ENCODE measurements around the gene NPM3. TPM values are rescaled to one million over a fixed set of nuclear protein-coding genes. Genes with fewer than 3 reads are reported as not detected.

Gene NPM3
- total and polyA plus RNA-seq, 2 of the 8 experiments (the other 6 are each of a cell fraction or from before 2014, with no cell fraction given) = 127 to 175 TPM

- ChIA-PET CTCF (ENCODE audit: partially characterized antibody) (interaction anchor here (0.6 to 1.4 kb wide), 6 partner anchors 14 to 157 kb away, joined by 3 to 7 read pairs (median 4); no protein-coding TSS in a partner anchor), POLR2A (ENCODE audit: partially characterized antibody) (no interaction called here)
- H3K36me3 ChIP-seq (ENCODE audit: control insufficient read depth in 2 of 4, insufficient read depth in 4 of 4, low read length in 3 of 4) = no peaks in the 10 kb centered on the region
- 93% methylated on average over 6 of the region's 6 CpGs; no CpG with 5 or more reads in 1 of the 2 experiments for WGBS, 2 experiments (ENCODE audit: extremely low coverage in 1 of 2, insufficient coverage in 1 of 2, insufficient read length in 1 of 2, insufficient replicate concordance in 2 of 2, low coverage in 1 of 2, low lambda C conversion rate in 2 of 2, missing lambda C conversion rate in 1 of 2)
- no peak overlapping the region for H2BK20ac ChIP-seq (ENCODE audit: low read length)
- no peak for DNase-seq (ENCODE audit: low read depth in 1 of 2, low spot score in 2 of 2)
- no peak overlapping the region for H3K56ac ChIP-seq (replicated peaks; ENCODE audit: insufficient read length, low read depth, low read length)
- H3K4ac ChIP-seq (replicated peaks; ENCODE audit: insufficient read length, low read depth, low read length) = no peak overlapping the region
- no peak overlapping the region for H3K23ac ChIP-seq (ENCODE audit: insufficient read length)
- H3K14ac ChIP-seq (ENCODE audit: insufficient read length) = no peak overlapping the region
- H3K4me1 ChIP-seq (replicated peaks in 1 of 4; ENCODE audit: control insufficient read depth in 3 of 4, insufficient read depth in 4 of 4, low read length in 3 of 4) = peaks cover 0 to 4% (median 1%) of the 10 kb centered on the region in 4 experiments; a peak in 3 of 7 replicates
- H3K9me3 ChIP-seq (ENCODE audit: insufficient read depth in 2 of 2, low read depth in 1 of 2, low read length in 1 of 2) = no peaks in the 10 kb centered on the region
- H3K9ac ChIP-seq (replicated peaks in 1 of 4; ENCODE audit: extremely low read depth in 1 of 4, low read depth in 3 of 4, low read length in 3 of 4) = no peak overlapping the region
- H3K23me2 ChIP-seq (ENCODE audit: low read depth, low read length) = no peaks in the 10 kb centered on the region
- no peak overlapping the region for H3K18ac ChIP-seq (ENCODE audit: extremely low read depth, low read length)
- no peaks in the 10 kb centered on the region for H3K79me1 ChIP-seq (ENCODE audit: low read depth, low read length)
- H4K20me1 ChIP-seq (replicated peaks in 1 of 2; ENCODE audit: control insufficient read depth in 1 of 2, insufficient read depth in 2 of 2, low read length in 2 of 2) = no peaks in the 10 kb centered on the region
- FAIRE-seq = no peak
- no peak overlapping the region for H2AFZ ChIP-seq (ENCODE audit: low read length)
- H3K4me2 ChIP-seq (ENCODE audit: insufficient read depth in 1 of 2, low read depth in 2 of 2, low read length in 2 of 2) = no peak overlapping the region
- no peak overlapping the region for H2BK12ac ChIP-seq (ENCODE audit: low read depth, low read length)
- H2BK5ac ChIP-seq (ENCODE audit: low read depth, low read length) = no peak overlapping the region
- H4K91ac ChIP-seq (replicated peaks; ENCODE audit: insufficient read length, low read length) = no peak overlapping the region
- H4K8ac ChIP-seq (ENCODE audit: extremely low read depth, insufficient read depth, low read length) = no peak overlapping the region
- no peaks in the 10 kb centered on the region for H3K79me2 ChIP-seq (ENCODE audit: control insufficient read depth in 1 of 2, insufficient read depth in 2 of 2, low read length in 2 of 2)
- peaks cover 0 to 4% (median 2%) of the 10 kb centered on the region in 4 experiments; a peak in 4 of 7 replicates for H3K27me3 ChIP-seq (replicated peaks in 1 of 4; ENCODE audit: control insufficient read depth in 3 of 4, extremely low read depth in 1 of 4, insufficient read depth in 3 of 4, low read length in 3 of 4)
- H2BK120ac ChIP-seq (replicated peaks; ENCODE audit: low read depth, low read length) = no peak overlapping the region
- no peak overlapping the region for H3K27ac ChIP-seq (ENCODE audit: low read depth, low read length)
- no peak overlapping the region for H2BK15ac ChIP-seq (ENCODE audit: low read length)
- no peak overlapping the region for H3K4me3 ChIP-seq (ENCODE audit: extremely low read depth in 1 of 4, insufficient read depth in 2 of 4, low read depth in 3 of 4, low read length in 4 of 4)
- H4K5ac ChIP-seq (ENCODE audit: insufficient read length, low read depth, low read length) = no peak overlapping the region
- no peak overlapping the region for H2AK5ac ChIP-seq (ENCODE audit: low read depth, low read length)
- no peak for TF ChIP-seq RBBP5 (IDR thresholded peaks at IDR 0.05; ENCODE audit: borderline replicate concordance, low read depth, low read length)
- TF ChIP-seq NANOG (IDR thresholded peaks at IDR 0.05; ENCODE audit: insufficient read depth, low read depth, low read length, poor library complexity, severe bottlenecking) = no peak
- TF ChIP-seq CBX8 (IDR thresholded peaks at IDR 0.05; ENCODE audit: borderline replicate concordance, low read depth, low read length) = no peak
- no peak for TF ChIP-seq KDM1A (IDR thresholded peaks at IDR 0.05; ENCODE audit: borderline replicate concordance, low read length)
- no peak for TF ChIP-seq BACH1 (IDR thresholded peaks at IDR 0.05; ENCODE audit: low read length)
- TF ChIP-seq SIRT6 (IDR thresholded peaks at IDR 0.05; ENCODE audit: low read length) = no peak
- TF ChIP-seq KDM4A (IDR thresholded peaks at IDR 0.05; ENCODE audit: low read depth, low read length, severe bottlenecking) = no peak
Observed at GRCh38 chr10:101766306-101766705, 16.9 kb downstream of the NPM3 start.

Measured in H1 (cell line).